ENCODE results near the gene ADAM29.

DNA sequence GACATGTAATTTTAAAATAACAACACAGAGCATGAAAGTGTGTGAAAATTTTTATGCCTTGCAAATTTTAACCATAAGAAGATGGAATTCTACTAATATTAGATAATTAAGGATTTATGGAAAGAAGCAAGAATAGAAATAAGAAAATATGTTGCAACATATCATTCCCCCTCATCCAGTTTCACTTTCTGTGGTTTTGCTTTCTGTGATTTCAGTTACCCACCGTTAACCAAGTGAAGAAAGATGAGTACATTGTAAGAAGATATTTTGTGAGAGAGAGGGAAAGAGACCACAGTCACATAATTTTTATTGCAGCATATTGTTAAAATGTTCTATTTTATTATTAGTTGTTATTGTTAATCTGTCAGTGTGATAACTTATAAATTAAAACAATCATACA, 77.9 kb downstream of the ADAM29 start:
- TF ChIP-seq, protein P1, sequence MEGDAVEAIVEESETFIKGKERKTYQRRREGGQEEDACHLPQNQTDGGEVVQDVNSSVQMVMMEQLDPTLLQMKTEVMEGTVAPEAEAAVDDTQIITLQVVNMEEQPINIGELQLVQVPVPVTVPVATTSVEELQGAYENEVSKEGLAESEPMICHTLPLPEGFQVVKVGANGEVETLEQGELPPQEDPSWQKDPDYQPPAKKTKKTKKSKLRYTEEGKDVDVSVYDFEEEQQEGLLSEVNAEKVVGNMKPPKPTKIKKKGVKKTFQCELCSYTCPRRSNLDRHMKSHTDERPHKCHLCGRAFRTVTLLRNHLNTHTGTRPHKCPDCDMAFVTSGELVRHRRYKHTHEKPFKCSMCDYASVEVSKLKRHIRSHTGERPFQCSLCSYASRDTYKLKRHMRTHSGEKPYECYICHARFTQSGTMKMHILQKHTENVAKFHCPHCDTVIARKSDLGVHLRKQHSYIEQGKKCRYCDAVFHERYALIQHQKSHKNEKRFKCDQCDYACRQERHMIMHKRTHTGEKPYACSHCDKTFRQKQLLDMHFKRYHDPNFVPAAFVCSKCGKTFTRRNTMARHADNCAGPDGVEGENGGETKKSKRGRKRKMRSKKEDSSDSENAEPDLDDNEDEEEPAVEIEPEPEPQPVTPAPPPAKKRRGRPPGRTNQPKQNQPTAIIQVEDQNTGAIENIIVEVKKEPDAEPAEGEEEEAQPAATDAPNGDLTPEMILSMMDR (IDR thresholded peaks at IDR 0.05; ENCODE audit: control extremely low read depth in 1 of 3, insufficient read depth in 1 of 3, low read depth in 1 of 3, low read length in 3 of 3), result no peak
- TF ChIP-seq RBBP5 (IDR thresholded peaks at IDR 0.05; ENCODE audit: borderline replicate concordance, low read depth, low read length) (no peak), HDAC2 (IDR thresholded peaks at IDR 0.05; ENCODE audit: borderline replicate concordance in 1 of 2, low read depth in 2 of 2, low read length in 2 of 2) (no peak), TBP (IDR thresholded peaks at IDR 0.05; ENCODE audit: low read depth, low read length) (no peak), CHD2 (IDR thresholded peaks at IDR 0.05; ENCODE audit: low read length) (no peak), SIX5 (IDR thresholded peaks at IDR 0.05; ENCODE audit: low read depth, low read length) (no peak), MAFK (IDR thresholded peaks at IDR 0.05; ENCODE audit: low read depth, low read length) (no peak), ZNF274 (IDR thresholded peaks at IDR 0.05; ENCODE audit: borderline replicate concordance, extremely low read depth, low read length) (no peak)
- TF ChIP-seq, protein P2, sequence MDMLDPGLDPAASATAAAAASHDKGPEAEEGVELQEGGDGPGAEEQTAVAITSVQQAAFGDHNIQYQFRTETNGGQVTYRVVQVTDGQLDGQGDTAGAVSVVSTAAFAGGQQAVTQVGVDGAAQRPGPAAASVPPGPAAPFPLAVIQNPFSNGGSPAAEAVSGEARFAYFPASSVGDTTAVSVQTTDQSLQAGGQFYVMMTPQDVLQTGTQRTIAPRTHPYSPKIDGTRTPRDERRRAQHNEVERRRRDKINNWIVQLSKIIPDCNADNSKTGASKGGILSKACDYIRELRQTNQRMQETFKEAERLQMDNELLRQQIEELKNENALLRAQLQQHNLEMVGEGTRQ (IDR thresholded peaks at IDR 0.05; ENCODE audit: low read length), result no peak
- TF ChIP-seq, protein P3, sequence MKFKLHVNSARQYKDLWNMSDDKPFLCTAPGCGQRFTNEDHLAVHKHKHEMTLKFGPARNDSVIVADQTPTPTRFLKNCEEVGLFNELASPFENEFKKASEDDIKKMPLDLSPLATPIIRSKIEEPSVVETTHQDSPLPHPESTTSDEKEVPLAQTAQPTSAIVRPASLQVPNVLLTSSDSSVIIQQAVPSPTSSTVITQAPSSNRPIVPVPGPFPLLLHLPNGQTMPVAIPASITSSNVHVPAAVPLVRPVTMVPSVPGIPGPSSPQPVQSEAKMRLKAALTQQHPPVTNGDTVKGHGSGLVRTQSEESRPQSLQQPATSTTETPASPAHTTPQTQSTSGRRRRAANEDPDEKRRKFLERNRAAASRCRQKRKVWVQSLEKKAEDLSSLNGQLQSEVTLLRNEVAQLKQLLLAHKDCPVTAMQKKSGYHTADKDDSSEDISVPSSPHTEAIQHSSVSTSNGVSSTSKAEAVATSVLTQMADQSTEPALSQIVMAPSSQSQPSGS (IDR thresholded peaks at IDR 0.05; ENCODE audit: low read length), result no peak

All from H1 (cell line).